Caki2 (cell line): ENCODE data around the gene ARID1B. TPM values are rescaled to one million over a fixed set of nuclear protein-coding genes. Genes with fewer than 3 reads are reported as not detected.

ENCODE experiments used
- DNase-seq: peaks from one replicate; pipeline ENCODE4 v3.0.0-alpha.2; 2015; ENCODE audit warnings: low read depth
- in situ Hi-C: cut with HindIII; loops from 2 replicates; pipeline ENCODE4 v1.10.0; 2016; ENCODE audit warnings: low sequenced_read_pairs, low pct_unique_long_range_greater_than_20kb, mixed read lengths
- total RNA-seq: library from RNA; depleted of rRNA; stranded (reverse); fragments of >200 nt; shearing (Covaris generic); gene quantifications from 2 replicates; pipeline ENCODE4 v1.2.3, GENCODE V29; 2014; ENCODE audit warnings: low replicate concordance

ARID1B gene
- total RNA-seq, 1 experiment from 2014 or later = 6.9 TPM

DNA sequence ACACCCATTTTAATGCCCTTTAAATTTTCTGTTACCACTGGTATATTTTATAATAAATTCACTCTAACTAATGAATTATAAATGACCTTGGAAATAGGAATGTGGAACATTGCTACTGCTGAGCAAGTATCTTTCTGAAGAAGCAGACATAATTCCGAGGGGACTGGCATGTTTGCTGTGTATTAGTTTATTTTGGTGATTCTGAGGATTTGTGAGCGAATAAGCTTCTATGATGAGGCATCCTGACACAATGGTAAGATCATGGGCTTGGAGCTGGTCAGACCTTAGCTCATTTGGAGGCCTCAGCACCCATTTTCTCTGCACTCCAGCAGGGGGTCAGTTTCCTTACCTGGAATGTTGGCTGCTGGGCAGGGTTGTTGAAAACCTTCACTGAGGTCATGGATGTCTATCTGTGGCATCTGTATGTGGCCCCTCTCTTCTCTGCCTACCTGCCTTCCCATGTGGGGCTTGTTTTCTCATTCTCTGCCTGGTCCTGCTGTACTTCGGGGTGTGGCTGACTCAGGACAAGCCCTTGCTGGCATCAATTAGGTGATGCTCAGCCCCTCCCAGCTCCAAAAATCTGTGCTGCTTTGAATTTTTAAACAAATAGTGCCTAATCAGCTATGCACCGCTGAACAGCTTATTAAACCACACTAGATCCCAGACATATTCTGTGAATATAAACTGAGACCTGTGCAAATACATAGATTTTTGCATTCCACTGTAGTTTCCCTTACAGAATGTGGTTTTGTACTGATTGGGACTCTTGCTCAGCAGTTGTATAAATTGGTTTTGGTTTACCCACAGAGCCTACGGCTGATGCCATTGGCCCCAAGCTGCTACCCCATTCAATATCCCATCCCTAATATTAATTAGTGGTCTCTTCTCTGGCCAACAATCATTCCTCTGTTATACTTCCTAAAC is 10.7 kb downstream of the ARID1B start:
- DNase-seq = no peak
- in situ Hi-C loops = no loop called here

DNA sequence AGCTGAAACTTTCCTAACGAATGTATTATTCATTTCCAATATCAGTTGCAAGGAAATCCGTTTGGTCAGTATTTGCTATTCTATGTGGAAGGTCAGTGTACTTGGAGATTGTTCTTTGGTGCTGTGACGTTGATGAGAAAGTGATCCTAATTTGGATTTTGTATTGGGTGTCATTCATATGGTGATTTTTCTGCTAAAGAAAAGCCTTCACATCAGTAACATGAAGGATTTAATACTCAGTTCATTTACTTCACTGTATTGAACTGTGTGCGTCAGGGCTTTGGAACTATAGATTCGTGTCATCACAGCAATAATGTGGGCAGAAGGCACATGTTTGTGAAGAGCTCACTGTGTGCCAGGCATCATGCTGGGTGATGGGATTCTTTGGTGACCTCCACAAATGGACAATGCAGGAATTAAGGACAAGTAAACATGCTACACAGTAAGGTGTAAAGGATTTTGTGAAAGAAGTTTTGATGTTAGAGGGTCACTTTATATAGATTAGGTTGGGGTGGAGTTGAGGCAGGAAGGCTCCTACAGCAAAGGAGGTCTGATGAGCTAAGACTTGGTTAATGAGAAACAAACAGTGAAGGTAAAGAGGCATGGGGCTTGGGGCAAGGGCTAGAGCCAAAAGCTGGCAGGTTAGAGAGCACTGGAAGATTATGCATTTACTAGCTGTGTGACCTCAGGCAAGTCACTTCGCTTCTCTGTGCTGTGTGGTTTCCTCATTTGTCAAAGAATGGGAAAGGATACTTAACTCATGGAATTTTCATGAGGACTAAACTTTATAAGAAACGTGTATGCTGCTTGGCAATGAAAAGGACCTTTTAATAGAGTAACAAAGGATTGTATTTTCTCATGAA is 12.1 kb downstream of the ARID1B start:
- DNase-seq = no peak
- in situ Hi-C loops = no loop called here

DNA sequence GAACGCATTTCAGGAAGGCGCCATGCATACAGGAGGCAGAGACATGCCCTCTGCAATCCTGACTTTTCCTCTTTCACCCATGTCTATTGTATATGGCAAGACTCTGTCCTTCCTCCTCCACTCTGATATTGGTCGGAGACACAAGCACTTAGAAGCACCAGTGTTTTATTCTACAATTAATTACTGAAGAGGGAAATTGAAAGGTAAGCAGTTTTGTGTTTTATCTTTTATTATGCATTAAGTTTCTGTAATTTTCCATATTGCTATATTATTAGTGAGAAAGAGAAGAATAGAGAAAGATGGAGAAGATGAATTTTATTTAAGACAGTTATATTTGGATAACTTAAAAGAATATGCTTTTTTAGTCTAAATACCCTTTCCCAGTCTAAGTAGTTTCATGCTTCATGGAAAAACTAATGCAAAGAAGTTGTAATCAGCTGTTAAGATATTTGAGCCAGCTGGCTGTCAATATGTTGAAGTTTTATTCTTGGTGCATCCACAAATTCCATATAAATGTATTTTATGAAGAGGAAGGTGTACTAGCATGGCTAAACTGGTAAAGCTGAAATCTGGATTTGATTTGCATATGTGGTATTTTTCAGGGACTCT is 13.6 kb downstream of the ARID1B start:
- no peak for DNase-seq
- in situ Hi-C loops = no loop called here

DNA sequence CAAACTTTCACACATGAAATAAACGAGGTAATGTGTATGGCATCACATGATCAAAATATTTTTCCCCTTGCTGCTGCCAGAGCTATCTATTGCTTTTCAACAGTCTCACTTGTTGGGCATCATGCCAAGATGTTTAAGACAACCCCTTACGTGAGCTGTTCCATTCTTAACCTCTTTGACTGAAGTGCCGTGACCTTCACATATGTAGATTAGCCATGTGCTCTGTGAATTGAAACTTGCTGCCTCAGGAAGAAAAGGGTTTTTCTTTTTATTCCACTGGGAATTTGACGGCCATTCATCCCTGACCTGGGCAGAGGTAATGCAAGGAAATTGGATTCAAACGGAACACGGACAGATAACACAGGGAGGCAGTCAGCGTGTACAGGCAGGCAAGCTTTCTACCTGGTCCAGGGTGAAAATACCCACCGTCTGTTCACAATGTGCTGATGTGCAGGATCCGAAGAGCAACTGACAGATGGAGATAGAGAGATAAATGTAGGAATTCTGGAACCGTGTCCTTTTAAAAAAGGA is 14.2 kb downstream of the ARID1B start:
- in situ Hi-C loops = no loop called here
- DNase-seq = peak; percentile 25

DNA sequence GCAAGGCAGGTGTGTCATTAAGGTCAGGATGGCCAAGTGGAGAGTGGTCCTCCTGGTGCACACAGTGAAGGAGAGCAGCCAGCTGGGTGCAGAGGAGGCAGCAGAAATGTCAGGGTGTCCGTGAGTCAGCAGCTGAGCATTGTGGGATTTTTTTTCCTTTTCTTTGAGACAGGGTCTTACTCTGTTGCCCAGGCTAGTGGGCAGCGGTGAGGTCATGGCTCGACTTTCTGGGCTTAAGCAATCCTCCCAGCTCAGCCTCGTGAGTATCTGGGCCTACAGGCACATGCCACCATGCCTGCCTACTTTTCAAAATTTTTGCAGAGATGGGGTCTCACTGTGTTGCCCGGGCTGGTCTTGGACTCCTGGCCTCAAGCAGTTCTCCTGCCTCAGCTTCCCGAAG is 16.0 kb downstream of the ARID1B start:
- no peak for DNase-seq
- in situ Hi-C loops = no loop called here

DNA sequence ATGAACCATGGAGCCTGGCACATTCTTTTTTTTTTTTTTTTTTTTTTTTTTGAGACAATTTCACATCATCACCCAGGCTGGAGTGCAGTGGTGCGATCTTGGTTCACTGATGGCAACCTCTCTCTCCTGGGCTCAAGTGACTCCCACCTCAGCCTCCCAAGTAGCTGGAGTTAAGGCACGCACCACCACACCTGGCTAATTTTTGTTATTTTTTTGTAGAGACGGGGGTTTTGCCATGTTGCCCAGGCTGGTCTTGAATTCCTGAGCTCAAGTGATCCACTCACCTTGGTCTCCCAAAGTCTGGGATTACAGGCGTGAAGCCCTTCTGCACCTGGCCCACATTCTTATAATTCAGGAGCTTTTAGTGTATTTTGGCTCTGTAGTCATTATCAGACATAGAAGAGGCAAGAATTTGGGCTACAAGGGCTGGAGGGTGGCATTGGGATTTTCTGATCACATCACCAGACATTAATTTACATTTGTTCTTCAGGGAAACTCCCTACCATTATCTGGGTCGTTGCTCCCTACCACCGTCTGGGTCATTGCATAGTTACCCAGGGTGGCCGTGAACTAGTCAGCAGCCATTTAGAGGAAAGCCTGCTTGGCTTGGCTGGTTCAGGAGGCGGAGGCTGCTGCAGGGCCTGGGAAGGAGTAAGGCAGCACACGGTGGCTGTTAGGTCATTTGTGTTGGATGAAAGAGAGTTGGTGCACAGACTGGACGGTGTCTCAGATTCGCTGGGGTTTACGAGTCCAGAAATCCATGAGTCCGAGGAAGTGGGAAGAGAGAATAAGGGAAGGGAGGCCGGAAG is 17.6 kb downstream of the ARID1B start:
- in situ Hi-C loops = no loop called here
- DNase-seq = peak; percentile 86

DNA sequence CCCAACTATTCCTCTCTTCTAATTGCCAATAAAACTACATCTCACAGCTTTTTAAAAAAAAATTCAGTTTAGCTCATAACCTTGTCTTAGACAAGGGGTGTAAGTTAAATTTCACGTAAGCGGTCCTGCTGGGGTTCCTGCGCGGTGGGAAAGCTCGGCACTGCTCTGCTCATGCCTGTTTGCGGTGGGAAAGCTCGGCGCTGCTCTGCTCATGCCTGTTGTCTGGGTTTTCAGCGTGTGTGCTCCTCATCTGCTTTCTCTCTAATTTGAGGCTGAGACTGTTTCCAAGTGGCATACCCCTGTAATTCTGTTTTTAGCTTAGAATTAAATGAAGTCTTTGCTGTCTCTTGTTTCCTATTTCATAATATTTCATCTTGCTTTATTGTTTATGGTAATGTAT is 18.6 kb downstream of the ARID1B start:
- DNase-seq = no peak
- in situ Hi-C loops = no loop called here

DNA sequence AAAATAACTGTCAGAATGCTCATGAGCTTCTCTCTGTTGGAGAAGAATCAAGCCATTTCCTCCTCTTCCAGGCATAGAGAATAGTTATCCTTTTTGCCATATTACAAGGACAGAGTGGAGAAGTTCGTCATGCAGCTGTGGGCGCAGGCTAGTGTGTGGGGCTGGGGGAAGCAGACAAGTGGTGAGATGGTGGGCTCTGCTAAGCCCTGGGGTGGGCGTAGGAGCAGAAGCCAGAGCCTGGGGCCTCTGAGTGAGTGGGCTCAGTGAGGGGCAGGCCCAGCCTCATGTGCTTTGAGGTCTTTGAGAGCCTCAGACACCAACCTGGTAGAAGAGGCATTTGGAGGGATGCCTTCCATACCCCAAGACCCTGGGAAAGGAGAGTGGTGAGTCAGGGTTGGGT is 19.4 kb downstream of the ARID1B start:
- DNase-seq = no peak
- in situ Hi-C loops = no loop called here

DNA sequence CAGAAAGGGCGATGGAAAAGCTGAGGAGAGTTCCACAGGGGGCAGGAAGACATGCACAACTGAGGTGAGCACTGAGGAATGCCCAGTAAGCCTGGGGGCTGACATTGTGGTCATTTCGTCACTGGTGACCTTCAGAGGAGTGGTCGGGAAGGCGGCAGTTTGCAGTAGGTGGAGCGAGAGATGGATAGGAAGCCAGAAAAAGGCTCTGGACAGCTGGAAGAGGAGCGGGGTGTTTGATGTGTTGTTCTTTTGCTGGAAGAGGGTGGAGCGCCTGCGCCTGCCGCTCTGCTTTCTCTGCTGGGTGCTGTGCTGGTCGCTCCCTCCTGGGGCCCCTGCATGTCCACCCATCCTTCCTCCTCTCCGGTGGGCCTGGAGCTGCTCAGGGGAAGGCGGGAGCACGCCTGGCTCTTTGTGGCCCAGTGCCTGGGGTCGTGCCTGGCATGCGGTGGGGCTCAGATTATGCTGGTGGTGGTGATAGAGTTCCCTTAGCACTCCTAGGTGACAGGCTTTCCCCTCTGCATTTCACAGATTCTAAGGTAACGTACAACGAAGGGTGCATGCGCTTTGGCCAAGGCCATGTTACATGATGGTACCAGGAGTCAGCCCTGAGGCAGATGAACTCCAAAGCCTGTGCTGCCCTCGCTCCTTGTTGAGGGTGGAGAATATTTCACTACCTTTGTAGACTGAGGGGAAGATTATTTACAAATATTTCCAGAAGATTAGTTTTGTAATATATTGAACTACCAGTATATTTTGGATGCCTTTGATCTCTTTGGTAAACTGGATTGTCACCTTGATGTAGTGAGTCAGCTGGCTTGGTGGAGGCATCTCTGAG is 20.9 kb downstream of the ARID1B start:
- DNase-seq = no peak
- in situ Hi-C loops = no loop called here

DNA sequence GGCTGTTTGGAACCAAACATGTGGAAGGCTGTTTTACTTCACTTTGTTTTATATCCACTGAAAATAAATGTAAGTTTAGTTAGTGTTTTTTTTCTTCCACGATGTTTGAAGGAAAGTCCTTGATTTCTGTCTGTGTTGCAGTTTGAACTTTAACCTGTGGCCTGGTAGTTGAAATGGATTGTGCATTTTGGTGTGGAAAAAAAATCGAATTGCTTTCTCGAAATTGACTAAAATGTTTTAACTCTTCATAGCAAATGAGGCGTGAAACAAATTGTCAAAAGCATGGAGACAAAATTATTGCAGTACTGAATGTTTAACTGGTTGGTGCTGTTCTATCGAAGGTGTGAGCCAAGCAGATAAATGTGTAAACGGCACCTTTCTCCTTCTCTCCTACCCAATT is 24.5 kb downstream of the ARID1B start:
- in situ Hi-C loops = no loop called here

DNA sequence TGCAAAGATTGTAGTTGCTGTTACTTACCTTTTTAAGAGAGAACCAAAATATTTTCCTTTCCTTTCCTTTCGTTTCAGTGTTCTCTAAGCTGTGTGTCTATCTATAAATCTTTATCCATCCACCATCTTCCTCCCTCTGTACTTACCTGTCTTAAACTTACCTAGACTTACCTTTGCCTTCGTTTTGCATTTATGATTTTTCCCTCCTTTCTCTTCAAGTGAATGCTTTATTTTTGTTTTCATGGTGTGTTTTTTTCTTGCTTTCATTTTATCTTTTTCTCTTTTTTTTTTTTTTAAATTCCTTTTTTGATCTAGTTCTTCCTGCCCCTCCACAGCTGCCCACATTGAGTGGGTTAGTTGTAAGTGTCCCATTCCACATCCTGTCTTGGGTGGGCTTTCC is 26.2 kb downstream of the ARID1B start:
- in situ Hi-C loops = no loop called here
- no peak for DNase-seq

More for the DNA sequence above, 24.5 kb downstream of the ARID1B start:
- no peak for DNase-seq

DNA sequence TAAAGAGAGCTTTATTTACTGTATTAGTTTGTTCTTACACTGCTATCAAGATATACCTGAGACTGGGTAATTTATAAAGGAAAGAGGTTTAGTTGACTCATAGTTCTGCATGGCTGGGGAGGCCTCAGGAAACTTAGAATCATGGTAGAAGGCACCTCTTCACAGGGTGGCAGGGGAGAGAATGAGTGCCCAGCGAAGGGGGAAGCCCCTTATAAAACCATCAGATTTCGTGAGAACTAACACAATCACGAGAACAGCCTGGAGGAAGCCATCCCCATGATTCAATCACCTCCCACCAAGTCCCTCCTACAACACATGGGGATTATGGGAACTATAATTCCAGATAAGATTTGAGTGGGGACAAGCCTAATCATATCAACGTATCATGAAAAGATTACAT is 27.2 kb downstream of the ARID1B start:
- in situ Hi-C loops = no loop called here

DNA sequence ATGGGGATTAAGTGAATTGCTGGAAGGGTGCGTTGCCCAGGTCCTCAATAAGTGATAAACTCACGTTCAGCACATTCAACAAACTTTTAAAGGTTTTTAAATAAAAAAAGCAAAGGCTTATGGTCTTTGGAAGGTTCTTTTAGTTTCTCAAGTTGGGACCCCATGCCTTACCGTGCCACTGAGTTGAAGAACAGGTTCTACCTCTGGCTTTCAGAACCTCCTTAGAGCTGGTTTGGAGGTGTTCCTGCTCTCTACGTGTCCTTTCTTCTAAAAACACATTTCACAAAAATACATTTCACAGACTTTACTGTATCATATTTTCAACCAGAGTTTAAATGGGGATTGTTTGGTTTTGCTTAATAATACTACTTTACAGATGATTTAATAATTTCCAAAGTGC is 29.0 kb downstream of the ARID1B start:
- DNase-seq = no peak
- in situ Hi-C loops = no loop called here

More for the DNA sequence above, 27.2 kb downstream of the ARID1B start:
- DNase-seq = no peak

DNA sequence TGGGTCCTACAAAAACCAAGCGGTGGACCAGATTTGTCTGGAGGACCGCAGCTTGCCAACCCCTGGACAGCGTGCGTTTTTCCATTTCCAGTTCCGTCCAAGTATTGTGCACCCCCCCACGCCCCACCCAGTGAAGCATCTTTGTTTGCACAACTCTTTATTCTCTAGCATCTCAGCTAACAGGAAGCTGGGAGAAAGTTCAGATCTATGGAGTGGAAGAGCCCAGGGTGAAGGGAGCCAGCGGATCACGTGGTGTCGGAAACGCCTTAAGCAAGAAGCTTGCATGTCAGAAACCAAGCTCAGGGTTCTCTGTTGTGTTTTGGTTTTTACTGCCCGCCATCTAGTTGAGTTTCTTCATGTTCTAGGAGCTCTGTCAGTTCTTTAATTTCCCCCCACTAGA is 29.9 kb downstream of the ARID1B start:
- no peak for DNase-seq
- in situ Hi-C loops = no loop called here

DNA sequence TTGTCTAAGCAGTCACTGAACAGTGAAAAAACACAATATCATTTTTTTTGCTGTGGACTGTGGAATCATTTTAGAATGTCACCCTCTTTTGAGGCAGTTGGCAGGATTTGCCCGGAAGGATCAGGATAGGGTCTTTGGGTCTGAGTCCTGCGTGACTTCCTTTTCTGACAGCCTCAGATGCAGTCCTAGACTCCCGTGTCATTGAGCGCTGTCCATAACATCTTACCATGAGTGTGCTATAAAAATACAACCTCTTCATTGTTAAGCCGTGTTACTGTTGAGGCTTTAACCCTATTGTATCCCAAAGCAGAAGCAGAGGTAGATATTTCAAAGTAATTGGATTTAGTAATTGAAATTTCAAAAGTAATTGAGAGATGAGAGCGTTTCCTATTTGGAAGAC is 30.6 kb downstream of the ARID1B start:
- in situ Hi-C loops = no loop called here
- no peak for DNase-seq

DNA sequence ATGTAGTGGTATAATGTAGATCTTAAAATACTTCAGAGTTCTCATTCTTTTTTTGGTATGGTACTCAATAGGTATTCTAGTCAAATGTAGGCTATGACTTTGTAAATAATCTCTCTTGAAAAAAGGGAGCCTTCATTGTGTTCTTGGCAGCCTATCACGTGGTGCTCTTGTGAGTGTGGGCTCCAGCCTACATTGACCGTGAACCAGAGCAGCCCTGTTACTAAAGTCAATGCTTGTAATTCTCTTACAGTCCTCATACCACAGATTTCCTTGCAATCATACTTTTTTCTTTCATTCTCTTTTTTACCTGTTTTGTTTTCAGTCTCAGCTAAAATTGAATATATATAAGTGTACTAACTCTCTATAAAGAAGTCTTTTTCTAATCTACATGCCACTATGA is 31.1 kb downstream of the ARID1B start:
- DNase-seq = no peak
- in situ Hi-C loops = no loop called here

DNA sequence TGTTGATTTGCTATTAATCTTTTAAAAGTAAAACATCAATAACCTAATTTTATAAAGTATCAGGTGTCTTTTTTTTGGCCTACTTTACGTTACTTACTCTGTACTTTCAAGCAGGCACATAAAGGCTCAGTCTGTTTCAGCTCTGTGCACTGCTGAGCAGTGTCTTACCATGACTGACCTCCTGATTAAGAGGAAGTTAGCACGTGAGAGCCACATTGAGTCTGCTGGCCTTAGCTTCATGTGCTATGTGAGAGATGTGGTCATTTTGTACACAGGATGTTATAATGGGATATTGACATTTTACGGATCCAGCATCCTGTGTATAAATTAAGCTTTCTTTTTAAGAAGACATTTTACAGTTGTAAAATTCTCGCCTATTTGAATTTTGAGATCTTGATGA is 31.9 kb downstream of the ARID1B start:
- in situ Hi-C loops = no loop called here
- no peak for DNase-seq
